ENCODE results near the gene MAMDC2.

MAMDC2 gene

DNA sequence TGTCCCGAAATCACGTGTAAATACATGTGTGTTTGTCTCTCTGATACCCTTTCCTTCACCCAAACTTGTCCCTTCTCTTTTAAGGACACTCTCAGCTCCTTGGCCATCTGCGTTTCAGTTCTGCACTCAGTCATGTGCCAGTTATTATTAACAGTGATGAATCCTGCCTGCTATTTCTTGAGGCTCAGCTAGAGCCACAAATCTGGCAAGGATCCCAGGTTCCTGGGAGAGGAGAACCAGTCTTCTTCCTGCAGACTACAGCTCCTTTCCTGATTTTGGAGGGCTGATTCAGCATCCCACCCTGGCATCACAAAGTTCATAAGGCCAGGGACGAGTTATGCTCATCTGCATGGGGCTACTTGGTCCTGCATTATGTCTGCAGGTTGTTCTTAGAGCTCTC lies 5.6 kb downstream of the MAMDC2 start:
- Histone ChIP-seq H3K27ac (ENCODE audit: low read depth in 2 of 2, low read length in 2 of 2) (peak overlapping the region; percentile 69 to 73), H3K4me1 (ENCODE audit: control insufficient read depth in 2 of 2, insufficient read depth in 2 of 2, low read length in 2 of 2) (peaks cover 5 to 10% of the 10 kb centered on the region in 2 donors), H3K9ac (ENCODE audit: low read depth in 1 of 2, low read length in 2 of 2) (no peak overlapping the region), H3K27me3 (ENCODE audit: control insufficient read depth in 2 of 2, insufficient read depth in 2 of 2, low read length in 2 of 2) (peaks cover 4 to 9% of the 10 kb centered on the region in 2 donors), H3K4me3 (ENCODE audit: low read length in 2 of 2) (no peak overlapping the region), H3K36me3 (ENCODE audit: control insufficient read depth in 2 of 2, insufficient read depth in 2 of 2, low read length in 2 of 2) (no peaks in the 10 kb centered on the region), H3K9me3 (ENCODE audit: control insufficient read depth in 2 of 2, low read length in 2 of 2) (no peaks in the 10 kb centered on the region)

DNA sequence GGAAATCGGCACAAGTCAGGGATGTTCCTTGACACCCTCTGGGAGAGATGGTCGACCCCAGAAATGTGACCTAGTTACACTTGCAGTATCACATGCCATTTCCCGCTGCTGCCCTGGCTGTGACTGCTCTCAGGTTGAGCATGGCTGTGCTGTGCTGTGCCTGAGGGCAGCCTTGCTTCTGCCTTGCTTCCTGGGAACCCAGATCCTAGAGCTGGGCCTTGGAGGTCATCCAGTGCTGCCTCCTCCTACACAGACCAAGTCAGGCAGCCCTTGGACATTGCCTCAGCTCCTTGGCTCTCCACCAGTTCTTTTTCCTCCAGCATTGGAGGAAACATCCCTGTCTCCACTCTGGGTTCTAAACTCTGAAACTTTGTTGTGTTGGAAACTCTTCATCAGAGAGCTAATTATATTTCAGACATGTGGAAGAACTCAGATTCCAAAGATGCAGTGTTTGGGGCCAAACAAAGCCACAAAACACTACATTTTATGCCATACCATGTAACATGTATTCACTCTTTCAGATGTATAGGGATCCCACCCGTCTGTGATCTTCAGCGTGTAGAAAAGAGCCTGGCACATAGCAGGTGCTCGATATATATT lies 6.1 kb downstream of the MAMDC2 start:
- Histone ChIP-seq H3K4me3 (ENCODE audit: low read length in 2 of 2) (no peak overlapping the region), H3K27me3 (ENCODE audit: control insufficient read depth in 2 of 2, insufficient read depth in 2 of 2, low read length in 2 of 2) (peaks cover 2 to 6% of the 10 kb centered on the region in 2 donors), H3K27ac (ENCODE audit: low read depth in 2 of 2, low read length in 2 of 2) (peak overlapping the region; percentile 69 to 73), H3K9ac (ENCODE audit: low read depth in 1 of 2, low read length in 2 of 2) (no peak overlapping the region), H3K9me3 (ENCODE audit: control insufficient read depth in 2 of 2, low read length in 2 of 2) (no peaks in the 10 kb centered on the region), H3K4me1 (ENCODE audit: control insufficient read depth in 2 of 2, insufficient read depth in 2 of 2, low read length in 2 of 2) (peaks cover 5 to 10% of the 10 kb centered on the region in 2 donors), H3K36me3 (ENCODE audit: control insufficient read depth in 2 of 2, insufficient read depth in 2 of 2, low read length in 2 of 2) (no peaks in the 10 kb centered on the region)

DNA sequence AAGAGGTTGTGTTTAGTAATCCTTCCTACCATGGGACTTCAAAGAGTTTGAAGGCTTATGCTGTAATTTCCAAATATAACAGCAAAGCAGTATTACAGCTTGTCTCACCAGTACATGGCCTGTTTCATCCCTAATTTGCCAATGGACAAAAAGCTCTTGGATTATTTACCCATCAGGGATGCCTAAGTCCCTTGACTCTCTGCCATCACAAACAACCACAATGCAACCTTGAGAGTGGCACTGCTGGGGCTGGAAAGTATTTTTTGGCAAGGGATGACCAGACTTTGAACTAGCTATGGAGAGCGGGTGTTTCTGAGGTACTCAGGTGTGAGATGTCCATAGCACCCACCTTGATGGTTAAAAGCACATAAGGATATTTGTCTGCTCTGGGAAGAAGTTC lies 9.1 kb downstream of the MAMDC2 start:
- H3K4me1 ChIP-seq (ENCODE audit: control insufficient read depth in 2 of 2, insufficient read depth in 2 of 2, low read length in 2 of 2) = peaks cover 5 to 7% of the 10 kb centered on the region in 2 donors
- H3K27ac ChIP-seq (ENCODE audit: low read depth in 2 of 2, low read length in 2 of 2) = no peak overlapping the region
- H3K27me3 ChIP-seq (ENCODE audit: control insufficient read depth in 2 of 2, insufficient read depth in 2 of 2, low read length in 2 of 2) = no peaks in the 10 kb centered on the region
- H3K4me3 ChIP-seq (ENCODE audit: low read length in 2 of 2) = no peak overlapping the region
- H3K9me3 ChIP-seq (ENCODE audit: control insufficient read depth in 2 of 2, low read length in 2 of 2) = no peaks in the 10 kb centered on the region
- H3K36me3 ChIP-seq (ENCODE audit: control insufficient read depth in 2 of 2, insufficient read depth in 2 of 2, low read length in 2 of 2) = no peaks in the 10 kb centered on the region
- H3K9ac ChIP-seq (ENCODE audit: low read depth in 1 of 2, low read length in 2 of 2) = no peak overlapping the region

DNA sequence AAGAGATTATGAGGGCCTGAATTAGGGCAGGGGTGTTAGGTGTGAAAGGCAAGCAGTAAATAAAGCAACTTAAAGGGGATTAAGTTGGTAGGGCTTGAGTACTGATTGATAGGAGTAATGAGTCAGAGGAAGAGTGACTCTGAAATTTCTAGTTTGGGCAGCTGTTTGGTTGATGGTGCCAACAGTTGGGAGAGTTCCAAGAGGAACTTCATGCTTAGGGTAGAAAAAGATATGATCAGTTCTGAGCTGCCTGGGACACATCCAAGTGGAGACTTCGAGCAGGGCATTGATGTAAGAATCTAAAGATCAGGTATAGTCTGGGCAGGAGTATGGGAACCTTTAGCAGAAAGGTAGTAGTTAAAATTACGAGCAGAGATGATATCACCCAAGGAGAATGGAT lies 10.2 kb downstream of the MAMDC2 start:
- H3K9ac ChIP-seq (ENCODE audit: low read depth in 1 of 2, low read length in 2 of 2) = no peak overlapping the region
- H3K4me1 ChIP-seq (ENCODE audit: control insufficient read depth in 2 of 2, insufficient read depth in 2 of 2, low read length in 2 of 2) = peaks cover 4 to 7% of the 10 kb centered on the region in 2 donors

DNA sequence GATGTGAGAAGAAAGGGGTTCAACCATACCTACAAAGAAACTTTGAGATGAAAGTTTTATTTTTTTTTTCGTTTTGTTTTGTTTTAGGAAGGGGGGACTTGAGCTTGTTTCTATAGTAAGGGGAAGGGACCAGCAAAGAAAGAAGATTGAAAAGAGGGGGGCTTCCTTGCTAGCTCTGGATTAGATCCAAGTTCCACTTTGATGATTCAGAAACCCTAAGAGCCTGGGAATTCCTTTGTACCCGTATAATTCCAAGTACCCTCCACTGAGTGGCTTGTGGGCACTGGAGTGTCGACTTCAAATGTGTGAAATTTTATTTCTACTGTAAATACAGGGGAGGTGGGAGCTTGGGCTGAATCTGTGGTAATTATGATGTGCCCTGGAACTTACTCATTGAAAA lies 10.9 kb downstream of the MAMDC2 start:
- Histone ChIP-seq H3K27ac (ENCODE audit: low read depth in 2 of 2, low read length in 2 of 2) (peak overlapping the region; percentile 1 to 48), H3K9me3 (ENCODE audit: control insufficient read depth in 2 of 2, low read length in 2 of 2) (no peaks in the 10 kb centered on the region), H3K36me3 (ENCODE audit: control insufficient read depth in 2 of 2, insufficient read depth in 2 of 2, low read length in 2 of 2) (no peaks in the 10 kb centered on the region), H3K4me3 (ENCODE audit: low read length in 2 of 2) (no peak overlapping the region), H3K9ac (ENCODE audit: low read depth in 1 of 2, low read length in 2 of 2) (no peak overlapping the region), H3K4me1 (ENCODE audit: control insufficient read depth in 2 of 2, insufficient read depth in 2 of 2, low read length in 2 of 2) (peaks cover 0 to 5% of the 10 kb centered on the region in 2 donors), H3K27me3 (ENCODE audit: control insufficient read depth in 2 of 2, insufficient read depth in 2 of 2, low read length in 2 of 2) (no peaks in the 10 kb centered on the region)

More for the DNA sequence above, 10.2 kb downstream of the MAMDC2 start:
- Histone ChIP-seq H3K27ac (ENCODE audit: low read depth in 2 of 2, low read length in 2 of 2) (no peak overlapping the region), H3K27me3 (ENCODE audit: control insufficient read depth in 2 of 2, insufficient read depth in 2 of 2, low read length in 2 of 2) (no peaks in the 10 kb centered on the region), H3K4me3 (ENCODE audit: low read length in 2 of 2) (no peak overlapping the region), H3K9me3 (ENCODE audit: control insufficient read depth in 2 of 2, low read length in 2 of 2) (no peaks in the 10 kb centered on the region), H3K36me3 (ENCODE audit: control insufficient read depth in 2 of 2, insufficient read depth in 2 of 2, low read length in 2 of 2) (no peaks in the 10 kb centered on the region)

DNA sequence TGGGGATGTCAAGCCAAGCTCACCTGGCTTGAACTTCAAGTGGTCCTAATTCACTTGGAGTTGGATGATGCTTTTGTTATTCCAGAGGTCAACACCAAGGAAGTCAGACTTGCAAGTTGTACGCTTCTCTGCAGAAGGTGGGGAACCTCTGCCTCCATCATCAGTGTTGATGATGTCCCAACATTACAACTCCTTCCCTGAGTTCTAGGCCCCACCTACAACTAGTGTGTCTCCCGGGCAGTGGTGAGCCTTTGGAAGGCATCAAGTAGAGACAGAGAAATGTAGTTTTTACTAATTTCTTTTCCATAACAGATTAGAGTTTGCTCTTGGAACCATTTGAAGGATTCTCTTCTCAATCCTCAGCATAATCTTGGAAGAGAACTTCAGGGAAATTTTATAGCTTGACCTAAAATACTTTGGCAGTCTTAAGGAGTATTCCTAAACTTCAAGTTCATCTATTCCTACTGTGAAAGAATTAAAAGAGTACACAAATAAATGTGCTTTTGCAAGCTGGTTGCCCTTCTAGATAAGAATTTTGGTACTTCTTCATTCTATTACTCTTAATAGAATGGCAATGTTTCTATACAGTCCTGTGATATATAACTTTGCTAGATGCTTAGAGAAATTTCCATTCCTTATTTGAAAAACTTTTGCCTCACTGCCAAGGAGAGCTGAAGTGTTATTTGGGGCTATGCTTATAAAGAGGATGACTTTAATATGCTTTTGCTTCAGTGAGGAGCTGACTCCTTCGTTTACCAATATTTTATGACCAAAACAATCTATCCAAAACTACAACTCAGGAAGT lies 12.0 kb downstream of the MAMDC2 start:
- no peak overlapping the region for H3K4me3 ChIP-seq (ENCODE audit: low read length in 2 of 2)
- no peaks in the 10 kb centered on the region for H3K9me3 ChIP-seq (ENCODE audit: control insufficient read depth in 2 of 2, low read length in 2 of 2)
- H3K4me1 ChIP-seq (ENCODE audit: control insufficient read depth in 2 of 2, insufficient read depth in 2 of 2, low read length in 2 of 2) = peaks cover 0 to 4% of the 10 kb centered on the region in 2 donors
- no peak overlapping the region for H3K9ac ChIP-seq (ENCODE audit: low read depth in 1 of 2, low read length in 2 of 2)
- no peaks in the 10 kb centered on the region for H3K36me3 ChIP-seq (ENCODE audit: control insufficient read depth in 2 of 2, insufficient read depth in 2 of 2, low read length in 2 of 2)
- peak overlapping the region; percentile 7 to 48 for H3K27ac ChIP-seq (ENCODE audit: low read depth in 2 of 2, low read length in 2 of 2)
- no peaks in the 10 kb centered on the region for H3K27me3 ChIP-seq (ENCODE audit: control insufficient read depth in 2 of 2, insufficient read depth in 2 of 2, low read length in 2 of 2)

GRCh38 chr9:70056211-70056944 lies 12.7 kb downstream of the MAMDC2 start:
- Histone ChIP-seq H3K4me3 (ENCODE audit: low read length in 2 of 2) (no peak overlapping the region), H3K27ac (ENCODE audit: low read depth in 2 of 2, low read length in 2 of 2) (no peak overlapping the region), H3K9me3 (ENCODE audit: control insufficient read depth in 2 of 2, low read length in 2 of 2) (no peaks in the 10 kb centered on the region), H3K36me3 (ENCODE audit: control insufficient read depth in 2 of 2, insufficient read depth in 2 of 2, low read length in 2 of 2) (no peaks in the 10 kb centered on the region), H3K27me3 (ENCODE audit: control insufficient read depth in 2 of 2, insufficient read depth in 2 of 2, low read length in 2 of 2) (no peaks in the 10 kb centered on the region), H3K4me1 (ENCODE audit: control insufficient read depth in 2 of 2, insufficient read depth in 2 of 2, low read length in 2 of 2) (no peaks in the 10 kb centered on the region), H3K9ac (ENCODE audit: low read depth in 1 of 2, low read length in 2 of 2) (no peak overlapping the region)

DNA sequence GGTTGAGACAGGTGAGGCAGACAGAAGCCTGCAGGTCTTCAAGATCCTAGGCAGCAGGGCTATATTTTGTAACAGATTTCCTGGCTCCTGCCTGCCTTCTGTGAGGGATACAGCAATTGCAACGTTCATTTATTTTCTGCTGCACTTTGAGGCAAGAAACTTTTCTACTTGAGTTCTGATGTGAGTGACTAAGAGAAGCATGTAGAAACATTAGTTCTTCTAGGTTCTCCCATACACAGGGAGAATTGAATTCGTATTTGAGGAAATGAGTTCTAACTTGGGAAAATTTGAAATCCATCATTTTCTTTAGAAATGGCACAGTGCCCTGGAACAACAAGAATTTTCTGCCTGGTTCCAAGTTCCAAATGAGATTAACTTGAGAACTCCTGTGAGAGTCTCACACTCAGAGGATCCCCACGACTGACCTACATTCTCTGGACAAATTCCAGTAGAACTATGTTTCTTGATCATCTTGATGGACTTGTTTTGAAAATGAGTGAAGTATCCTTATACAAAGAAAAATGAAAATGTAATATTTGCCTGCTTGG lies 15.0 kb downstream of the MAMDC2 start:
- no peak overlapping the region for H3K9ac ChIP-seq (ENCODE audit: low read depth in 1 of 2, low read length in 2 of 2)
- no peaks in the 10 kb centered on the region for H3K4me1 ChIP-seq (ENCODE audit: control insufficient read depth in 2 of 2, insufficient read depth in 2 of 2, low read length in 2 of 2)
- no peaks in the 10 kb centered on the region for H3K9me3 ChIP-seq (ENCODE audit: control insufficient read depth in 2 of 2, low read length in 2 of 2)
- no peaks in the 10 kb centered on the region for H3K27me3 ChIP-seq (ENCODE audit: control insufficient read depth in 2 of 2, insufficient read depth in 2 of 2, low read length in 2 of 2)
- no peak overlapping the region for H3K4me3 ChIP-seq (ENCODE audit: low read length in 2 of 2)
- H3K36me3 ChIP-seq (ENCODE audit: control insufficient read depth in 2 of 2, insufficient read depth in 2 of 2, low read length in 2 of 2) = no peaks in the 10 kb centered on the region
- H3K27ac ChIP-seq (ENCODE audit: low read depth in 2 of 2, low read length in 2 of 2) = no peak overlapping the region

DNA sequence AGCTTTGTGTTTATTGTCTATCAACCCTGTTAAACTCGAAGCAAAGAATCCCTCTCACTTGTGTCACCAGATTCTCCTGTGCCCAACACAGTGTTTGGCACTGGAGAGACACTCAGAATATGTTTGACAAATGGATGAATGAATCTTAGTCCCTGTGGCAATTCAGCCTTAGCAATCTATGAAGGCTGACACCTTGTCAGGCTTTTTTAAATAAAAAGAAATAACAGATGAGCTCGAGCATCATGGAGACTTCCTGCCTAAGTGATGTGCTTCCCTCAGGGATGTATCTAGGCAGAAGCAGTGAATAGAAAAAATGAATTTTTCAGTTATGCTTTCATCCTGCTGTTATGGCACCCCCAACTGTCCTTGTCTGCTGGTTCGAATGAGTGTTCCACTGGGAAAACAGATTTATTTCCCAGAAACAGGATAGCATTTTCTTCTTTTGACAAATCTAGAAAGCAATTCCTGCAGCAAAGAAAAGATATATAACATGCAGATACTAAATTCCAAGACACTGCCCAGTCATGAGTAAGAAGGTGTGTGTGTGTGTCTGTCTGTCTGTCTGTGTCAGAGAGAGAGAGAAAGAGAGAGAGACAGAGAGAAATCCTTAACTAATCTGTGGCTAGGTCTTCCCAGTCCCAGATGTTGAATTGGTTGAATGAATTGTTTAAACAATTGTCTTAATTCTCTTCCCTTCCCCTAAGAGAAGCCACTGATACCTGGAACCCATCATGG lies 16.7 kb downstream of the MAMDC2 start:
- Histone ChIP-seq H3K27ac (ENCODE audit: low read depth in 2 of 2, low read length in 2 of 2) (no peak overlapping the region), H3K4me1 (ENCODE audit: control insufficient read depth in 2 of 2, insufficient read depth in 2 of 2, low read length in 2 of 2) (no peaks in the 10 kb centered on the region), H3K9me3 (ENCODE audit: control insufficient read depth in 2 of 2, low read length in 2 of 2) (no peaks in the 10 kb centered on the region), H3K27me3 (ENCODE audit: control insufficient read depth in 2 of 2, insufficient read depth in 2 of 2, low read length in 2 of 2) (no peaks in the 10 kb centered on the region), H3K4me3 (ENCODE audit: low read length in 2 of 2) (no peak overlapping the region), H3K9ac (ENCODE audit: low read depth in 1 of 2, low read length in 2 of 2) (no peak overlapping the region), H3K36me3 (ENCODE audit: control insufficient read depth in 2 of 2, insufficient read depth in 2 of 2, low read length in 2 of 2) (no peaks in the 10 kb centered on the region)

Measured in mucosa of rectum (tissue), 2 donors.